ENCODE data around the gene FARS2. TPM values are rescaled to one million over a fixed set of nuclear protein-coding genes. Genes with fewer than 3 reads are reported as not detected.
A peak's percentile ranks its signal among the peaks of the same experiment; 100 is the strongest.

Gene FARS2
- total RNA-seq, 1 donor: 29.8 TPM

- H3K4me3 ChIP-seq (ENCODE audit: low read depth, low read length): no peak overlapping the region
- DNase-seq (ENCODE audit: low read depth): no peak
- no peak for TF ChIP-seq CTCF (IDR thresholded peaks at IDR 0.05; ENCODE audit: insufficient read depth, low read depth, low read length)
These were observed 487.8 kb downstream of the FARS2 start for GRCh38 chr6:5749016-5749650.

- TF ChIP-seq CTCF (IDR thresholded peaks at IDR 0.05; ENCODE audit: insufficient read depth, low read depth, low read length): no peak
- DNase-seq (ENCODE audit: low read depth): no peak
- H3K4me3 ChIP-seq (ENCODE audit: low read depth, low read length): no peak overlapping the region
These were observed 488.4 kb downstream of the FARS2 start for GRCh38 chr6:5749651-5750215.

GRCh38 chr6:5751525-5752390 is 490.4 kb downstream of the FARS2 start:
- DNase-seq (ENCODE audit: low read depth): no peak
- no peak for TF ChIP-seq CTCF (IDR thresholded peaks at IDR 0.05; ENCODE audit: insufficient read depth, low read depth, low read length)
- H3K4me3 ChIP-seq (ENCODE audit: low read depth, low read length): no peak overlapping the region

- peak; percentile 69 for DNase-seq (ENCODE audit: low read depth)
- TF ChIP-seq CTCF (IDR thresholded peaks at IDR 0.05; ENCODE audit: insufficient read depth, low read depth, low read length): no peak
- H3K4me3 ChIP-seq (ENCODE audit: low read depth, low read length): no peak overlapping the region
These were observed 491.0 kb downstream of the FARS2 start for GRCh38 chr6:5752391-5752680.

- no peak for DNase-seq (ENCODE audit: low read depth)
- TF ChIP-seq CTCF (IDR thresholded peaks at IDR 0.05; ENCODE audit: insufficient read depth, low read depth, low read length): no peak
- no peak overlapping the region for H3K4me3 ChIP-seq (ENCODE audit: low read depth, low read length)
These were observed 491.9 kb downstream of the FARS2 start for GRCh38 chr6:5753209-5753608.

GRCh38 chr6:5754904-5755303 is 493.6 kb downstream of the FARS2 start:
- H3K4me3 ChIP-seq (ENCODE audit: low read depth, low read length): no peak overlapping the region
- DNase-seq (ENCODE audit: low read depth): no peak
- no peak for TF ChIP-seq CTCF (IDR thresholded peaks at IDR 0.05; ENCODE audit: insufficient read depth, low read depth, low read length)

Measured in fibroblast of villous mesenchyme (primary cell).